ENCODE results near the gene BTK.

The BTK gene

DNA sequence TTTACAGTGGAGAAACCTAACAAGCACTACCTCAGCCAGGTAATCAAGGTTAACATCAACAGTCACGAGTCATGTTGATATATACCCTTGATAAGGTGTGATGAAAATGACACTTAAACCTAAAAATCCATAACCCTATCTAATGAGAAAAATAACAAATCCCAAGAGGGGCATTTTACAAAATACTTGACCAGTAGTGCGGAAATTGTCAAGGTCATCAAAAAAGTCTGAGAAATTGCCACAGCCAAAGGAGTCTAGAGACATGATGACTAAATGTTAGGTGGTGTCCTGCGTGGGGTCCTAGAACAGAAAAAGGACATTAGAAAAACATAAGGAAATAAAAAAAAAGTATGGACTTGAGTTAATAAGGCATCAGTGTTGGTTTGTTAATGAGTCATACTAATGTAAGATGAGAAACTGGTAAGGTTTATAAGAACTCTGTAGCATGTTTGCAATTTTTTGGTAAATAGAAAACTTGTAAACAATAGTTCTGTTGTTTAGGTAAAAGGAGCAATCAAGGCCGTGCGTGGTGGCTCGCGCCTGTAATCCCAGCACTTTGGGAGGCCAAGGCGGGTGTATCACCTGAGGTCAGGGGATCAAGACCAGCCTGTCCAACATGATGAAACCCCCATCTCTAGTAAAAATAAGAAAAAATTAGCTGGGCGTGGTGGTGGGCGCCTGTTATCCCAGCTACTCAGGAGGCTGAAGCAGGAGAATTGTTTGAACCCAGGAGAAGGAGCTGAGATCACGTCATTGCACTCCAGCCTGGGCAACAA lies 7.7 kb upstream of the BTK start:
- DNase-seq (ENCODE audit: low read depth in 2 of 3, low spot score in 1 of 3), result no peak

- DNase-seq (ENCODE audit: low read depth in 2 of 3, low spot score in 1 of 3), result no peak
Measured at GRCh38 chrX:101391831-101392230, 5.8 kb upstream of the BTK start.

DNA sequence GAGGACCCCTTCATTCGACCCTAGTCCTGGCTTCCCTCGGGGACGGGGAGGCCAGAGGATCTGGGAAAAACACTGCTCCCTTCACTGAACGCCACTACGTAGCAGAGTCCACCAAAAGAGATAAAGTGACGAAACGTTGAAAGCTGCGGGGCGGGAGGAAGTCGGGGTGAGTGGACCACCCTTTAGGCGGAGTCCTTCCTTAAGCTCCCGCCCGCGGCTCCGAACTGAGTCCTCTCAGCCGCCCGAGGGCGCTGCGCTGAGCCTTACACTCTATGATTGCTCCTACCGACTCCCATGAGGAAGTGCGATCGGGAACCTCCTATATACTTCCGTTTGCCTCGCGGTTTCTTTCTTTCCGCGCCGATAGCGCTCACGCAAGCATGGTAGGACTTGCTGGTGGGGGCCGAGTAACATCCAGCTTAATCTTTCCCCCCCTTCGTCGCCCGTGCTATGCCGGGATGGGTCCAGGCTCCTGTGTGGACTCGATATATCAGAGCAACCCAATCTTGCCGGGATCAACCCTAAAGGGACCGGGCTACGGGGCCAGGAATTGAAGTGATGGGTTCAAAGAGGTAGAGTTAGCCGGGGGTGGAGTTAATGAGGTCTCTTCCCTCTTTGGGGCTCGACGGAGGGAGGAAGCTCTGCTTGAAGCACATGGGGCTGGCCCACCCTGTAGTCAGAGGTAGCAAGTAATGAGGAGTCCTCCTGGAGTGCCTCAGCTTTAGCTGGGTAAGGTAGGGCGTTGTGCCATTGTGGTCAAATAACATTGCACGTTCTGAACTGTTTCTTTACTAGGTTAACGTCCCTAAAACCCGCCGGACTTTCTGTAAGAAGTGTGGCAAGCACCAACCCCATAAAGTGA lies 4.9 kb upstream of the BTK start, which contains the start of gene RPL36A:
Gene RPL36A (plus strand): TSS at position 348 of the 862 bp plus-strand sequence. CDS start 33 bp downstream, at position 381.
- peak; percentile 65 to 77 (median 76) for DNase-seq (ENCODE audit: low read depth in 2 of 3, low spot score in 1 of 3)

- DNase-seq (ENCODE audit: low read depth in 2 of 3, low spot score in 1 of 3), result no peak
Measured at GRCh38 chrX:101388604-101389003, 2.6 kb upstream of the BTK start.

DNA sequence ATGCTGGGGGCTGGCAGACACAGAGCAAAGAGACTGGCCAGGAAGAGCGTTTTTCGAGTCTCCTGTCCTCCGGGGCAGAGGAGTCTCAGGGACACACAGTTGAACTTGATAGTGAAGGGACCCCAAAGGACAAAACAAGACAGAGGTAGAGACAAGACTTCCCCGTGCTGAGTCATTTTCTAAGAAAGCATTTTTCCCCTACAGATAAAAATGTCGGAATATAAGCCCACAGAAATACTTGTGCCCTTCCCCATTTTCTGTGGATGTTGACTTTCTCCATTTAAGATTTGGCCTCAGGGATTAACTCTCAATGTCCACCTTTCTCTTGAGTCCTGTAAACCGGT lies 523 bp upstream of the BTK start:
- DNase-seq (ENCODE audit: low read depth in 2 of 3, low spot score in 1 of 3), result no peak

DNA sequence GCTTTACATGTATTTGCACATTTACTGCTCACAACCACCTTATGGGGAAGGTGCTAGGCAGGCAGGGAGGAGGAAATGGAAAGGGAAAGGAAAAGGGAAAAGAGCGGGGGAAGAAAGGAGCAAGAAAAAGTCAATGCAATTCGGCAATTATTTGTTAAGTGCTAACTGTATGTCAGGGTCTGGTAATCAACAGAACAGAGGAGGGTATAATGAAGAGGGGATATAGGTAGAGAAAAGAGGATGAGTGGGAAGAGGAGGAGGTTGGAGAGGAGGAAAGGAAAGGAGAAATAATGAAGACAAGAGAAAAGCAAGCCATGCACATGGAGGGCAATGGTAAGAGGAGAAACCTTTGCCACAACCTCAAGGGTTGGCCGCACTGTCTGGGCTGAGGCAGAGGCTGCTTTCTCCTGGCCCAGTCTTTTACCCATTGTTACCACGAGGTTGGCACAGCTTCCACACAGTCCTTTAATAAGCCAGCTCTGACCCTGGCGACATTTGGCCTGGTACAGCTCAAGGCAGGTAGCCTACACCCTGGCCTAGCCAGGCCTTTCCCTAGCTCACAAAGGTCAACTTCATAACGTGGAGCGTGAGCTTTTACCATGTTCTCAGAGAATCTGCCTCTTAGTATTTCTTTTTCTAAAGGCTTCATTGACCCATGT lies 836 bp downstream of the BTK start:
- no peak for DNase-seq (ENCODE audit: low read depth in 2 of 3, low spot score in 1 of 3)

GRCh38 chrX:101383679-101384205 lies 2.2 kb downstream of the BTK start:
- no peak for DNase-seq (ENCODE audit: low read depth in 2 of 3, low spot score in 1 of 3)

DNA sequence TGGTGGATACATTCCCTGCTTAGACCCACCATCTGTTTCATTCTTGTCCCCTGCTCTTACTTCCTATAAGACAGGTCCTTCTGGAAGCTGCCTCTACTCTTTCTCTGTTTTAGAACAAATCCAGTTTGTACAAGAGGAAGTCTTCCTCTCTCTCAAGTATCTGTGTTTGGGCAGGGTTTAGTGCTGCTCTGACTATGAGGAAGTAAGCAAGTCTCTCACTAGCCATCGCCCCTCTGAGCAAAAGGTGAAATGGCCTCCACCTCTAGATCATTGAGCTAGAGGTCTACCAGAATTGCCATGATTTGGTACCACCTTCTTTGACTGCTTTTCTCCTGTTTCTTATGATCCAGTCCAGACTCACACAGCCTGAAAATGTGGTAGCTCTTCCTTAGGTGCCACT lies 8.4 kb downstream of the BTK start:
- DNase-seq (ENCODE audit: low read depth in 2 of 3, low spot score in 1 of 3), result no peak

- DNase-seq (ENCODE audit: low read depth in 2 of 3, low spot score in 1 of 3), result no peak
Measured at GRCh38 chrX:101370888-101371504, 15.0 kb downstream of the BTK start.

DNA sequence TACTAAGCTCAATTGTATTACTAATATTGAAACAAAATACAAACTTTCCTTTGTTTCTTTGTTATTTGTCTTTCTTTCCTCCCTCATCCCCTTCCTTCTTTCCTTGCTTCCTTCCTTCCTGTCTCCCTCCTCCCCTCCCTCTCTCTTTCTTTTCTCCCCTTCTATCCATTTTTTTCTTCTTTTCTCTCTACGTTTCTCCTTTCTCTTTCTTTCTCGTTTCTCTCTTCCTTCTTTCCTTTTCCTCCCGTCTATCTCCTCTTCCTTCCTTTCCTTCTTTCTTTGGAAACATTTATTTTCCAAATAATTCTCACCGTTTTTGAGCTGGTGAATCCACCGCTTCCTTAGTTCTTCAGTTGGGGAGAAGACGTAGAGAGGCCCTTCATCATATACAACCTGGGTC lies 16.3 kb downstream of the BTK start:
- no peak for DNase-seq (ENCODE audit: low read depth in 2 of 3, low spot score in 1 of 3)

GRCh38 chrX:101368800-101369199 lies 17.2 kb downstream of the BTK start:
- no peak for DNase-seq (ENCODE audit: low read depth in 2 of 3, low spot score in 1 of 3)

GRCh38 chrX:101365301-101365795 lies 20.6 kb downstream of the BTK start:
- DNase-seq (ENCODE audit: low read depth in 2 of 3, low spot score in 1 of 3), result no peak

GRCh38 chrX:101362757-101363156 lies 23.2 kb downstream of the BTK start:
- DNase-seq (ENCODE audit: low read depth in 2 of 3, low spot score in 1 of 3), result no peak

DNA sequence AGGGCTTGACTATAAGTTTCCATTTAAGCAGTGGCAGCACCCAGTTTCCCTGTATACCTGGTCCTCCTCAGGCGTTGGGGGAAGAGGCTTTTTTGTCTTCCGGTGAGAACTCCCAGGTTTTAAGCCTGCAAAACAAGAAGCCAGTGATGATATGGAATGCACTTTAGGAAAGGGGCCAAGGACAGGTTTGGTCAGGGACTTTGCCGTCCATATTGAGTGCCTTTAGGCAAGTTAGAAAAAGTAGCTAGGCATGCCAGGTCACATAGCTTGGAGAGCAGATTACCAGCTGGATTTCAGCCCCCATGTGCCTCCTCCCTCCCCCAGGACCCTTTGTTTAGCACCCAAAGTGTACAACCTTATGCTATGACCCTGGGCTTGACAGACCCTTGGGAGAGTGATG lies 23.9 kb downstream of the BTK start:
- DNase-seq (ENCODE audit: low read depth in 2 of 3, low spot score in 1 of 3), result no peak

DNA sequence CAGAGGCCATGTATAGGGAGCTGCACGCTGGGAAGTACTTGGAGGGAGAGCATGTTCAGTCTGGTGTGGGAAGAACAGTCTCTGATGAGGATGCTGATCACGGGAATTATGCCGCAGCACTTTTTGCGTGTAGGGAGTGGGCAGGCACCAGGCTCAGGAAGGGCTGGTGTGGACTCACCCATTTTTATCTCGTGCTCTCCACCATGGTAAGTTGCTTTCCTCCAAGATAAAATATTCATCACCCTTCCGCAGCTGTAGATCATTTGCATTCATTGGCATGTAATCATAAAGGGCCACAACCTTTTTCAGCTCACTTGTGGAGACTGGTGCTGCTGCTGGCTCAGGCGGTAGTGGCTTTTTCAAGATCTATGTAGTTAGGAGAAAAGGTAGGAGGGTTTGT lies 25.6 kb downstream of the BTK start:
- DNase-seq (ENCODE audit: low read depth in 2 of 3, low spot score in 1 of 3), result no peak

DNA sequence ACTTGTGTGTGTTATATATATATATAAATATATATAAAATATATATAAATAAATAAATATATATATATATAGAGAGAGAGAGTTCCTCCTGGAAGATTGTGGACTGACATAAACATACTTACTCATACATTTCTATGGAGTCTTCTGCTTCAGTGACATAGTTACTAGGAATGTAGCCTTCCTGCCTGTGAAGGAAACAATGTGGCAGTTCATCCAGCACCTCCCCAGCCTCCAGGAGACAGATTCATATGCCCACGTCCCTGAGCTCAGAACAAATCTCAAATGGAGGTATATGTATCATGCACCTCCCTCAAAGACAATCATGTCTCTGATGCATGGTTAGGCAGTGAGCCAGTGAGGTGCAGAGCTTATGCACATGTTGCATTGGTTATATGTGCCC lies 26.0 kb downstream of the BTK start:
- no peak for DNase-seq (ENCODE audit: low read depth in 2 of 3, low spot score in 1 of 3)

- no peak for DNase-seq (ENCODE audit: low read depth in 2 of 3, low spot score in 1 of 3)
Measured at GRCh38 chrX:101357166-101357795, 28.7 kb downstream of the BTK start.

GRCh38 chrX:101349193-101349562 lies 36.8 kb downstream of the BTK start:
- DNase-seq (ENCODE audit: low read depth in 2 of 3, low spot score in 1 of 3), result no peak

DNA sequence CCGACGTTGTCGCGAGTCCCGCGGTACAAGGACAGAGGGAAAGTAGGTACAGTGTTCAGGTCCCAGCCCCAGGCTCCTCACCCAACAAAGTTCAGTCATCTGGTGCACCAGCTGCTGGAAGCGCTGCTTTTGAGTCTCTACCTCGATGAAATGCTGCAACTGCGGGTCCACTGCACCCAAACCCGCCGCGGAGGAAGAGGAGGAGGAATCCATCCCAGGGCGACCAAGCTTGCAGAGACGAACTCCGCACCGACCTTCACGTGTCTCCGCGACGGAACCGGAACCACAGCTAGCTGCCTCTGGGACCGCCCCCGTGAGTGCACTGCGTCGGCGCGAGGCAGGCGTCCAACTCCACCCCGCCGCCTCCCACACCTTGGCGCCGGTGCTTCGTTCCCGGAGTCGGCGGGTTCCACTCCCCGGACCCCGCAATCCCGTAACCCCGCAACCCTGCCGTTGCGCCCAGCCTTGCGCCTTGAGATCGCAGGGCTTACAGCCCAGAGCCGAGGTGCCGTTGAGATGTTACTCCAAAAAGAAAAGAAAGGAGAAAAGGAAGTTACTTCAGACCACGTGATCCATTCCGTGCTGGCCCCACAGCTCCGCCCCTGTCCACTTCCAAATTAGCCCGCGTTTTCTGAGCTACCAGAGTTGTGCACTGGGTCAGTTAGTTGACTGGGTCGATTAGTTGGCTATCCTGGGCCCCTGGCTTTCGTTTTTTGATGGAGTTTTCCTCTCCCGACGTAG lies 37.4 kb downstream of the BTK start, which contains the start of gene TIMM8A:
Gene TIMM8A (minus strand): TSS at position 291 of the 741 bp plus-strand sequence. CDS start 78 bp downstream, at position 213.
- peak; percentile 50 to 72 (median 64) for DNase-seq (ENCODE audit: low read depth in 2 of 3, low spot score in 1 of 3)
